22Rv1 (cell line): ENCODE measurements around the gene TRIOBP.

Source experiments
- H3K27ac ChIP-seq: fragments of 450-650 bp; 2 replicates; pipeline ENCODE4 v1.5.1; 2017
- CTCF ChIP-seq: fragments of 450-650 bp; IDR thresholded peaks from 2 replicates; pipeline ENCODE4 v1.5.1; 2017; ENCODE audit warnings: mild to moderate bottlenecking
- ZFX ChIP-seq: fragments of 450-650 bp; IDR thresholded peaks from 2 replicates; pipeline ENCODE4 v1.6.1; 2017; ENCODE audit warnings: antibody characterized with exemption, borderline replicate concordance

Gene TRIOBP

DNA sequence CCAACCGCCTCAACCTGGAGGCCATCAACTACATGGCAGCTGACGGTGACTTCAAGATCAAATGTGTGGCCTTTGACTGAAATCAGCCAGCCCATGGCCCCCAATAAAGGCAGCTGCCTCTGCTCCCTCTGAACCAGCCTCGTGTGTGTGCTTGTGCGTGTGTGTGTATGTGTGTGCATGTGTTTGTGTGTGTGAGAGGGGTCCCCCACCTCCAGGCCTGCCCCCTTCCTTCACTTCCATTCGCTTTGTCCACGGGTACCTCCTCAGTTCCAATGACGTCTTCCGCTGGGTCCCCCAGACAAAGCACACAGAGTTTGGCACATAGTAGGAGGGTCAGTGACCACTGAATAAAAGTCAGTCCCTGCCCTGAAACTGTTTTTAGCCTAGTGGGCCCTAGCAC lies 17.2 kb upstream of the TRIOBP start:
- TF ChIP-seq ZFX (no peak), CTCF (no peak)
- H3K27ac ChIP-seq = peak overlapping the region; percentile 13; the same call in 1 of the 2 replicates

DNA sequence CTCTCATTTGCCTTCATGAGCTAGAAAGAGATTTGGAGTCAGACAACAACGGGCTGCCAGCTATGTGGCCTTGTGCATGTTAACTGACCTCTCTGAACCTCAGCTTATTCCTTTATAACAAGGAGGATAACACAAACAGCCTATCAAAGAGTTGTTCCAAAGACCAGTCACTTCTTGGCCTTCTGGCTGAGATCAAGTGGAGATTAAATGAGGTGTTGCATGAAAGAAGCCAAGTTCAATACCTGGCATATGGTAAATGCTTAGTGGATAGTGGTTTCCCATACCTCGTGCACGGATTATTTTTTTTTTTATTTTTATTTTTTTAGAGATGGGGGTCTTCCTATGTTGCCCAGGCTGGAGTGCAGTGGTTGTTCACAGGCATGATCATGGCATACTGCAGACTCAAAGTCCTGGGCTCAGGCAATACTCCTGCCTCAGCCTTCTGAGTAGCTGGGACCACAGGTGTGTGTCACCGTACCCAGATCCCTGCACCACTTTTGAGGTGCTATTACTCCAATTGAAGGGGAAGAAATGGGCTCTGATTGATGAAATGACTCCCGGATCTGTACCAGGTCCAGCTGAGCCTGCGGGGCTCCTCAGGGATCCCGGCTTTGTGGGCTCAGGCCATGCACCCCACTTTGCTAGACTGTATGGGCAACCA lies 16.5 kb upstream of the TRIOBP start:
- peak overlapping the region; percentile 13; the same call in 1 of the 2 replicates for H3K27ac ChIP-seq
- TF ChIP-seq CTCF (no peak), ZFX (no peak)

DNA sequence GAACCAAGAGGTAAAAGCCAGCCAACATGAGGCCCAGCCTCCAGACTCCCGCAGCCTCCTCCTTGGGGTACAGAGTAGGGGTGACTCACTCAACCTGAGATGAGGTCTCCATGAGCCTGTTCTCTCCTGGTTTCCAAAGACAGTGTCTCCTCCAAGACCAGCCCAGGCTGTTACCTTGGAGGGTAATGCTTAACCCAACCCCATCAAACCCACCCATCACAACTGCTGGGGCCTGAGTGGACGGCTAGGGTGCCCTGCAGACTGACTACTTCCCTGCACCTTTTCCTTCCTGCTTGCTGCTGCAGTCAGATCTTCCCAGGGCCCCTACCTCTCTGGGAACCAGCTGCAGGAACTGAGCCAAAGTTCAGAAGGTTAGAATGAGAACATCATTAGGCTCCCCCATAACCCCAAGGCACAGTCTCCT lies 15.8 kb upstream of the TRIOBP start:
- H3K27ac ChIP-seq = no peak overlapping the region
- TF ChIP-seq CTCF = no peak
- no peak for TF ChIP-seq ZFX

DNA sequence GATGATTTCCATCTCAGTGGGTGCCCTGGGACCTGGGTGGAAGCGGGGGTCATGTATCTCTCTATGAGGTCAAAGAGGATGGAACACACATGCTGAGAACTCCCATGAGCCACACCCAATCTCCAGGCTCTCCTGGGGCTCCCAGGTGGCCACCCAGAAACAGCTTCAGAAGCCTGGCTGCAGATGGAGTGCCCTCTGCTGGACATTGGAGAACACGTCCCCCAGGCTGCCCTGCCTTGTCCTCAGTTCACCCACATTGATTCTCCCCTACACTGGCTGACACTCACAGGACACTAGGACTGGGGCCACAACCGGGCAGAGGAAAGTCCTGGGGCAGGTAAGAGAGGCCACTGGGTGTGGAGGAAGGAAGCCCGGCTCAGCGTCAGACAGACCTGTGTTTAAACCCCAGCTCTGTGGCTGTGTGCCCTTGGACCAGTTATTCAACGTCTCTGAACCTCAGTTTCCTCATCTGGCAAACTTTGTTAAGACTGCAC lies 15.2 kb upstream of the TRIOBP start:
- no peak overlapping the region for H3K27ac ChIP-seq
- TF ChIP-seq CTCF = peak; percentile 92
- TF ChIP-seq ZFX = no peak

- TF ChIP-seq ZFX (no peak), CTCF (no peak)
- H3K27ac ChIP-seq = peak overlapping the region; percentile 80; the same call in 1 of the 2 replicates
These were observed 11.8 kb upstream of the TRIOBP start for GRCh38 chr22:37684803-37685615.

GRCh38 chr22:37686002-37686982 lies 10.6 kb upstream of the TRIOBP start, which contains the start of gene NOL12:
Gene NOL12, plus strand, starts transcription at chr22:37686343. Its CDS starts 50 bp downstream, at chr22:37686393.
- TF ChIP-seq CTCF (no peak), ZFX (no peak)
- H3K27ac ChIP-seq = peak within 1 kb of the TSS; percentile 80
